Hepatocyte (in vitro differentiated cells): Measurements from ENCODE around the gene BMPR1A.

Source experiments
- EZH2 ChIP-seq: fragments of 200-600 bp; sonication (generic); IDR thresholded peaks from 2 replicates; pipeline ENCODE4 v1.6.1; 2016; ENCODE audit warnings: antibody characterized with exemption, mild to moderate bottlenecking, borderline replicate concordance
- EZH2phosphoT487 ChIP-seq: fragments of 200-600 bp; sonication (generic); IDR thresholded peaks from one replicate; pipeline ENCODE4 v1.6.1; 2018; ENCODE audit warnings: antibody characterized with exemption, mild to moderate bottlenecking, low read depth, moderate library complexity; ENCODE audit not compliant: unreplicated experiment, severe bottlenecking
- TF ChIP-seq, protein P1 (sequence below): fragments of 200-600 bp; sonication (generic); IDR thresholded peaks from 2 replicates; pipeline ENCODE4 v1.5.1; 2016; ENCODE audit warnings: antibody characterized with exemption, mild to moderate bottlenecking; ENCODE audit not compliant: poor library complexity

DNA sequence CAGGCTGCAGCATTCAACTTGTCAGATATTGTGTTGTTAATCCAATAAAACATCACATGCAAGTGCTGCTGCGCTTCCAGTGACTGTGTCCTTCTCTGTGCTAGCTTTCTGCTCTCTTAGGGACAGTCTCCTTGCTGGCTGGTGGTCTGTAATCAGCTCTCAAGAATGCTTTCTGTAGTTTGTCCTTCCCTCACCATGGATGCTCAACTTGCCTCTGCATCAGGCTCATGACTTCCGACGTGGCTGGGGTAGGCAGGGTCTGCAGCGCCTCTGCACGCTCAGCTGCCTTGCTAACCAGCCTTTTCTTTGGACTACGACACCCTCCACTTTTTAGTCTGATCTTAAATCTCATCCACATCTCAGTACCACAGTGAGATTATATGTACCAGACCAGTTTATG lies 142.7 kb downstream of the BMPR1A start:
- TF ChIP-seq, protein P1, sequence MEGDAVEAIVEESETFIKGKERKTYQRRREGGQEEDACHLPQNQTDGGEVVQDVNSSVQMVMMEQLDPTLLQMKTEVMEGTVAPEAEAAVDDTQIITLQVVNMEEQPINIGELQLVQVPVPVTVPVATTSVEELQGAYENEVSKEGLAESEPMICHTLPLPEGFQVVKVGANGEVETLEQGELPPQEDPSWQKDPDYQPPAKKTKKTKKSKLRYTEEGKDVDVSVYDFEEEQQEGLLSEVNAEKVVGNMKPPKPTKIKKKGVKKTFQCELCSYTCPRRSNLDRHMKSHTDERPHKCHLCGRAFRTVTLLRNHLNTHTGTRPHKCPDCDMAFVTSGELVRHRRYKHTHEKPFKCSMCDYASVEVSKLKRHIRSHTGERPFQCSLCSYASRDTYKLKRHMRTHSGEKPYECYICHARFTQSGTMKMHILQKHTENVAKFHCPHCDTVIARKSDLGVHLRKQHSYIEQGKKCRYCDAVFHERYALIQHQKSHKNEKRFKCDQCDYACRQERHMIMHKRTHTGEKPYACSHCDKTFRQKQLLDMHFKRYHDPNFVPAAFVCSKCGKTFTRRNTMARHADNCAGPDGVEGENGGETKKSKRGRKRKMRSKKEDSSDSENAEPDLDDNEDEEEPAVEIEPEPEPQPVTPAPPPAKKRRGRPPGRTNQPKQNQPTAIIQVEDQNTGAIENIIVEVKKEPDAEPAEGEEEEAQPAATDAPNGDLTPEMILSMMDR = no peak
- no peak for TF ChIP-seq EZH2
- no peak for TF ChIP-seq EZH2phosphoT487
